Measurements from ENCODE around the gene CDC37. TPM values are rescaled to one million over a fixed set of nuclear protein-coding genes. Genes with fewer than 3 reads are reported as not detected.
"Not testable (repeated sequence)": the region's sequence is repeated elsewhere in the genome, so short reads cannot be mapped to it uniquely, and the experiment has no call there.

The CDC37 gene
- total and polyA plus RNA-seq, 4 donors: 110 to 294 (median 189) TPM

DNA sequence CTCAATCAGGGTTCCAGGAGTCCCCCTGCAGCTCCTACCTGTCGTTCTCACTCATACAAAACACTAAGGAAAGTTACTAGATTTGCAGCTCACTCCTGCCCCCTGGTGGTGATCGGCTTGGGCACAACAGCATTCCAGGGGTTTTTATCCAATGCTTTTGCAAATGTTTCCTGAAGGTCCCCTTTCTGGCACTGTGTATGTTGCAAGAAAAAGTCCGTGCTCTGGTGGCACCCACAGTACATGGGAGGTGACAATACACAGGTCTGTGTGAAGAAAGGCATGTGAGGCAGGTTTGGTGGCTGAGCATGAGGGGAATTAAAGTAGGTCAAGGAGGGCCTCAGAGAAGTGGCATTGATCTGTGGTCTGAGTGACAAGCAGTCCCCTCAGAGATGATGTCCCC is 14.4 kb downstream of the CDC37 start:
- Histone ChIP-seq H3K9me3 (ENCODE audit: control insufficient read depth in 4 of 4, insufficient read depth in 3 of 4, low read length in 3 of 4) (peaks cover 0 to 2% (median 0%) of the 10 kb centered on the region in 4 donors), H3K9ac (ENCODE audit: insufficient read depth in 1 of 2, low read length in 2 of 2) (no peak overlapping the region), H3K36me3 (ENCODE audit: control insufficient read depth in 4 of 4, insufficient read depth in 4 of 4, low read length in 4 of 4) (peaks cover 5 to 22% (median 17%) of the 10 kb centered on the region in 4 donors), H3K27ac (ENCODE audit: low read depth in 1 of 2, low read length in 1 of 2) (no peak overlapping the region), H3K4me3 (no peak overlapping the region), H3K4me1 (ENCODE audit: control insufficient read depth in 5 of 5, insufficient read depth in 5 of 5, low read length in 5 of 5) (peaks cover 0 to 5% (median 0%) of the 10 kb centered on the region in 5 donors), H3K27me3 (ENCODE audit: control insufficient read depth in 3 of 3, insufficient read depth in 3 of 3, low read length in 2 of 3) (no peaks in the 10 kb centered on the region)
- TF ChIP-seq, protein P1, sequence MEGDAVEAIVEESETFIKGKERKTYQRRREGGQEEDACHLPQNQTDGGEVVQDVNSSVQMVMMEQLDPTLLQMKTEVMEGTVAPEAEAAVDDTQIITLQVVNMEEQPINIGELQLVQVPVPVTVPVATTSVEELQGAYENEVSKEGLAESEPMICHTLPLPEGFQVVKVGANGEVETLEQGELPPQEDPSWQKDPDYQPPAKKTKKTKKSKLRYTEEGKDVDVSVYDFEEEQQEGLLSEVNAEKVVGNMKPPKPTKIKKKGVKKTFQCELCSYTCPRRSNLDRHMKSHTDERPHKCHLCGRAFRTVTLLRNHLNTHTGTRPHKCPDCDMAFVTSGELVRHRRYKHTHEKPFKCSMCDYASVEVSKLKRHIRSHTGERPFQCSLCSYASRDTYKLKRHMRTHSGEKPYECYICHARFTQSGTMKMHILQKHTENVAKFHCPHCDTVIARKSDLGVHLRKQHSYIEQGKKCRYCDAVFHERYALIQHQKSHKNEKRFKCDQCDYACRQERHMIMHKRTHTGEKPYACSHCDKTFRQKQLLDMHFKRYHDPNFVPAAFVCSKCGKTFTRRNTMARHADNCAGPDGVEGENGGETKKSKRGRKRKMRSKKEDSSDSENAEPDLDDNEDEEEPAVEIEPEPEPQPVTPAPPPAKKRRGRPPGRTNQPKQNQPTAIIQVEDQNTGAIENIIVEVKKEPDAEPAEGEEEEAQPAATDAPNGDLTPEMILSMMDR (IDR thresholded peaks at IDR 0.05; ENCODE audit: control extremely low read depth, extremely low read depth): peak; percentile 91
- ATAC-seq (ENCODE audit: insufficient read depth, low FRiP score): no peak
- 0% methylated on average over 3 of the region's 3 CpGs for WGBS, 2 donors
- peak; percentile 89 to 90 (median 89) for DNase-seq

DNA sequence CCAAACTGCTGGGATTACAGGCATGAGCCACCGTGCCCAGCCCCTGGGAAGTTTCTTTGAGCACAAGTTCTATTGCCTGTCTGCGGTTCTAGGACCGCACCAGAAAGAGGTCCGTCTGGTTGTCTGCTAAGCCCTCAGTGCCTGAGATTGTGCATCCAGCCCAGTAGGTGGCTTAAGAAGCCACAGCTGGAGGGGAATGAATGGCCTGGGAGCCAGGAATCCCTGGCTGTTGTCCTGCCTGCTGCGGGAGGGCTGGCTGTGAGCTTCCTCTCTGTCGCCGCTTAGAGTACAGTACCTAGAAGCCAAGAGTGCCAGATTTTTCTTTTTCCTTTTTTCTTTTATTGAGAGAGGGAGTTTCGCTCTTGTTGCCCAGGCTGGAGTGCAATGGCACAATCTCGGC is 18.8 kb downstream of the CDC37 start:
- DNase-seq (no peak), ATAC-seq (ENCODE audit: insufficient read depth, low FRiP score) (no peak)
- H3K36me3 ChIP-seq (ENCODE audit: control insufficient read depth in 4 of 4, insufficient read depth in 4 of 4, low read length in 4 of 4): no peaks in the 10 kb centered on the region
- WGBS, 2 donors: 91 to 92% methylated on average over 9 of the region's 9 CpGs
- no peak overlapping the region for H3K27ac ChIP-seq (ENCODE audit: low read depth in 1 of 2, low read length in 1 of 2)
- H3K4me3 ChIP-seq: no peak overlapping the region
- H3K9me3 ChIP-seq (ENCODE audit: control insufficient read depth in 4 of 4, insufficient read depth in 3 of 4, low read length in 3 of 4): no peaks in the 10 kb centered on the region
- peaks cover 2 to 9% (median 3%) of the 10 kb centered on the region in 5 donors for H3K4me1 ChIP-seq (ENCODE audit: control insufficient read depth in 5 of 5, insufficient read depth in 5 of 5, low read length in 5 of 5)
- no peaks in the 10 kb centered on the region for H3K27me3 ChIP-seq (ENCODE audit: control insufficient read depth in 3 of 3, insufficient read depth in 3 of 3, low read length in 2 of 3)
- no peak overlapping the region for H3K9ac ChIP-seq (ENCODE audit: insufficient read depth in 1 of 2, low read length in 2 of 2)
- TF ChIP-seq, protein P1 (IDR thresholded peaks at IDR 0.05; ENCODE audit: control extremely low read depth, extremely low read depth): no peak

DNA sequence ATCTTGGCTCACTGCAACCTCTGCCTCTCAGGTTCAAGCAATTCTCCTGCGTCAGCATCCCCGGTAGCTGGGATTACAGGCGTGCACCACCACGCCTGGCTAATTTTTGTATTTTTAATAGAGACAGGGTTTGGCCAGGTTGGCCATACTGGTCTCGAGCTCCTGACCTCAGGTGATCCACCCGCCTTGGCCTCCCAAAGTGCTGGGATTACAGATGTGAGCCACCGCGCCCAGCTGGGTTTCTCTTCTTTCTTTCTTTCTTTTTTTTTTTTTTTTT is 20.2 kb downstream of the CDC37 start:
- H3K9me3 ChIP-seq (ENCODE audit: control insufficient read depth in 4 of 4, insufficient read depth in 3 of 4, low read length in 3 of 4); H3K36me3 ChIP-seq (ENCODE audit: control insufficient read depth in 4 of 4, insufficient read depth in 4 of 4, low read length in 4 of 4); H3K27ac ChIP-seq (ENCODE audit: low read depth in 1 of 2, low read length in 1 of 2); ATAC-seq (ENCODE audit: insufficient read depth, low FRiP score); H3K27me3 ChIP-seq (ENCODE audit: control insufficient read depth in 3 of 3, insufficient read depth in 3 of 3, low read length in 2 of 3); H3K9ac ChIP-seq (ENCODE audit: insufficient read depth in 1 of 2, low read length in 2 of 2); DNase-seq; H3K4me3 ChIP-seq: not testable (repeated sequence)
- peaks cover 0 to 12% (median 4%) of the 10 kb centered on the region in 5 donors for H3K4me1 ChIP-seq (ENCODE audit: control insufficient read depth in 5 of 5, insufficient read depth in 5 of 5, low read length in 5 of 5)
- WGBS, 2 donors: 80 to 89% methylated on average over 8 of the region's 8 CpGs

DNA sequence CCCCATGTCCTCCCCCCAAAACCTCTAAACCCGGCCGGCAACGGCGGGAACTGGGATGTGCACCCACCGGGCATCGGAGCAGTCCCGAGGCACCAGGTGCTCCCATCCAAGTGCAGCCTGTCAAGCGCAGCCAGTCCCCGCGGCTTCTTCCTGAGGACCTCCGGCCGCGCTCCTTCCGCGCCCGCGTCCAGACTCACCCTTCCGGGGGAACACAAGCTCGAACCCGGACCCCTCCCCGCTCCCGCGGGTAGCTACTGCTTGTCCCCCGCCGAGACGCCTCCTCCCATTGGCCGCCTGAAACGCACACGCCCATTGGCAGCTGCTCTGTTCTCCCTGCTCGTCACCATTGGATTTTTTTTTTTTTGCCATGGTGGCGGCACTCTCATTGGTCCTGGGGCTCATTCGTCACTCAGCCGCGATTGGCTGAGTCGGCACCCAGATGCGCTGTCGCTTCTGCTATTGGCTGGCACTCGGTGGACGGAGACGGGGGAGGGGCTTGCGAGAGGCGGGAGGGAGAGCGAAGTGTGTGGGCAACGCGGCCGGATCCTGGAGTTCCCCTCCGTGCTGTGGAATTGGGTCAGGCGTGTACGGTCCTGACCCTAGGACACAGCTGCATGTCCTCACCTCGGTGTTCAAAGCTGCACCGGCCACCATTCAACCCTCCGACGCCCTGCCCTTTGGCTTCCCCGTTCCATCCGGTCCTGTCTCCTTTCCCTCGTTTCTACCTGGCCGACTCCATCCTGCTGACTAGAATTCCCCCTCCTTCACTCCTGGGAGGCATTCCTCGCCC is 22.8 kb downstream of the CDC37 start, which contains the start of gene TYK2:
Gene TYK2 (minus strand): TSS at position 260 of the 790 bp plus-strand sequence. CDS start 2,166 bp downstream, outside the sequence.
- ATAC-seq (ENCODE audit: insufficient read depth, low FRiP score): peak; percentile 96
- Histone ChIP-seq H3K4me3 (peak within 1 kb of the TSS; percentile 94), H3K9ac (ENCODE audit: insufficient read depth in 1 of 2, low read length in 2 of 2) (peak within 1 kb of the TSS; percentile 80 to 82), H3K36me3 (ENCODE audit: control insufficient read depth in 4 of 4, insufficient read depth in 4 of 4, low read length in 4 of 4) (peaks cover 0 to 9% (median 2%) of the 10 kb centered on the region in 4 donors), H3K27me3 (ENCODE audit: control insufficient read depth in 3 of 3, insufficient read depth in 3 of 3, low read length in 2 of 3) (no peaks in the 10 kb centered on the region), H3K4me1 (ENCODE audit: control insufficient read depth in 5 of 5, insufficient read depth in 5 of 5, low read length in 5 of 5) (peaks cover 0 to 12% (median 4%) of the 10 kb centered on the region in 5 donors), H3K9me3 (ENCODE audit: control insufficient read depth in 4 of 4, insufficient read depth in 3 of 4, low read length in 3 of 4) (no peaks in the 10 kb centered on the region), H3K27ac (ENCODE audit: low read depth in 1 of 2, low read length in 1 of 2) (peak within 1 kb of the TSS; percentile 86 to 88)
- peak; percentile 99 to 100 (median 100) for DNase-seq
- 0 to 1% methylated on average over 56 to 58 of the region's 58 CpGs for WGBS, 2 donors
- TF ChIP-seq, protein P1 (IDR thresholded peaks at IDR 0.05; ENCODE audit: control extremely low read depth, extremely low read depth): no peak
